Central memory CD8-positive, alpha-beta T cell (primary cell): ENCODE measurements around the gene ASB6.

ENCODE experiments used
- ATAC-seq: fragments of 150-1000 bp; cut with Tn5 transposase; replicated peaks from 2 replicates; pipeline ENCODE4 v1.10.0; 2022; ENCODE audit warnings: mild to moderate bottlenecking, moderate FRiP score, moderate number of reproducible peaks; ENCODE audit not compliant: poor library complexity, severe bottlenecking; ENCODE audit errors: extremely low read depth
- DNase-seq, 2 donors: peaks; one replicate each; pipeline ENCODE4 v3.0.0; 2021; ENCODE audit warnings: low spot score in 2 of 2
- H3K27ac Mint-ChIP-seq: one replicate; pipeline ENCODE4 v1.8.0; 2022; ENCODE audit warnings: low read depth, mild to moderate bottlenecking, moderate library complexity, mixed read lengths
- H3K27me3 Mint-ChIP-seq: one replicate; pipeline ENCODE4 v1.8.0; 2022; ENCODE audit warnings: mixed read lengths
- H3K36me3 Mint-ChIP-seq: one replicate; pipeline ENCODE4 v1.8.0; 2022; ENCODE audit warnings: mild to moderate bottlenecking, moderate library complexity, mixed read lengths; ENCODE audit not compliant: insufficient read depth
- H3K4me1 Mint-ChIP-seq: one replicate; pipeline ENCODE4 v1.8.0; 2022; ENCODE audit warnings: mixed read lengths
- H3K4me3 Mint-ChIP-seq: one replicate; pipeline ENCODE4 v1.8.0; 2022; ENCODE audit warnings: mild to moderate bottlenecking, moderate library complexity, mixed read lengths
- H3K9me3 Mint-ChIP-seq: one replicate; pipeline ENCODE4 v1.8.0; 2022; ENCODE audit warnings: mixed read lengths

ASB6 gene

GRCh38 chr9:129676287-129676686, 34.3 kb upstream of the ASB6 start:
- H3K4me3 Mint-ChIP-seq, result no peak overlapping the region
- ATAC-seq (no peak), DNase-seq (no peak)
- H3K27me3 Mint-ChIP-seq, result peaks cover 60% of the 10 kb centered on the region
- no peaks in the 10 kb centered on the region for H3K9me3 Mint-ChIP-seq
- H3K4me1 Mint-ChIP-seq, result no peaks in the 10 kb centered on the region
- H3K36me3 Mint-ChIP-seq, result no peaks in the 10 kb centered on the region
- H3K27ac Mint-ChIP-seq, result no peak overlapping the region

GRCh38 chr9:129675620-129676019, 33.7 kb upstream of the ASB6 start:
- no peaks in the 10 kb centered on the region for H3K4me1 Mint-ChIP-seq
- H3K4me3 Mint-ChIP-seq, result no peak overlapping the region
- DNase-seq, result no peak
- ATAC-seq, result no peak
- H3K27me3 Mint-ChIP-seq, result peaks cover 55% of the 10 kb centered on the region
- no peaks in the 10 kb centered on the region for H3K36me3 Mint-ChIP-seq
- no peak overlapping the region for H3K27ac Mint-ChIP-seq
- no peaks in the 10 kb centered on the region for H3K9me3 Mint-ChIP-seq

- H3K4me1 Mint-ChIP-seq, result no peaks in the 10 kb centered on the region
- H3K9me3 Mint-ChIP-seq, result no peaks in the 10 kb centered on the region
- H3K27ac Mint-ChIP-seq, result no peak overlapping the region
- DNase-seq (no peak), ATAC-seq (no peak)
- peaks cover 1% of the 10 kb centered on the region for H3K36me3 Mint-ChIP-seq
- peaks cover 59% of the 10 kb centered on the region for H3K27me3 Mint-ChIP-seq
- H3K4me3 Mint-ChIP-seq, result no peak overlapping the region
Observed at GRCh38 chr9:129674229-129674628, 32.3 kb upstream of the ASB6 start.

GRCh38 chr9:129673602-129674001, 31.7 kb upstream of the ASB6 start:
- Mint-ChIP-seq H3K36me3 (peaks cover 3% of the 10 kb centered on the region), H3K9me3 (no peaks in the 10 kb centered on the region), H3K27me3 (peaks cover 59% of the 10 kb centered on the region), H3K27ac (no peak overlapping the region), H3K4me3 (no peak overlapping the region), H3K4me1 (no peaks in the 10 kb centered on the region)
- ATAC-seq (no peak), DNase-seq (no peak)

- Mint-ChIP-seq H3K27me3 (peaks cover 57% of the 10 kb centered on the region), H3K27ac (no peak overlapping the region), H3K9me3 (no peaks in the 10 kb centered on the region), H3K36me3 (peaks cover 3% of the 10 kb centered on the region), H3K4me1 (no peaks in the 10 kb centered on the region), H3K4me3 (no peak overlapping the region)
- DNase-seq (no peak), ATAC-seq (no peak)
Observed at GRCh38 chr9:129672702-129673101, 30.8 kb upstream of the ASB6 start.

GRCh38 chr9:129671519-129671918, 29.6 kb upstream of the ASB6 start:
- no peak overlapping the region for H3K4me3 Mint-ChIP-seq
- DNase-seq, result no peak
- H3K36me3 Mint-ChIP-seq, result peaks cover 3% of the 10 kb centered on the region
- peaks cover 54% of the 10 kb centered on the region for H3K27me3 Mint-ChIP-seq
- no peak overlapping the region for H3K27ac Mint-ChIP-seq
- no peaks in the 10 kb centered on the region for H3K9me3 Mint-ChIP-seq
- no peaks in the 10 kb centered on the region for H3K4me1 Mint-ChIP-seq
- ATAC-seq, result no peak

GRCh38 chr9:129671065-129671464, 29.1 kb upstream of the ASB6 start:
- H3K27me3 Mint-ChIP-seq, result peaks cover 49% of the 10 kb centered on the region
- no peak overlapping the region for H3K27ac Mint-ChIP-seq
- H3K4me1 Mint-ChIP-seq, result no peaks in the 10 kb centered on the region
- H3K4me3 Mint-ChIP-seq, result no peak overlapping the region
- H3K9me3 Mint-ChIP-seq, result no peaks in the 10 kb centered on the region
- ATAC-seq (no peak), DNase-seq (no peak)
- peaks cover 3% of the 10 kb centered on the region for H3K36me3 Mint-ChIP-seq

- DNase-seq (no peak), ATAC-seq (no peak)
- Mint-ChIP-seq H3K27me3 (peaks cover 48% of the 10 kb centered on the region), H3K36me3 (peaks cover 3% of the 10 kb centered on the region), H3K4me1 (peaks cover 2% of the 10 kb centered on the region), H3K27ac (no peak overlapping the region), H3K9me3 (no peaks in the 10 kb centered on the region), H3K4me3 (no peak overlapping the region)
Observed at GRCh38 chr9:129669946-129670345, 28.0 kb upstream of the ASB6 start.

- Mint-ChIP-seq H3K27me3 (peaks cover 55% of the 10 kb centered on the region), H3K4me3 (no peak overlapping the region), H3K4me1 (peaks cover 5% of the 10 kb centered on the region), H3K27ac (no peak overlapping the region), H3K9me3 (no peaks in the 10 kb centered on the region), H3K36me3 (peaks cover 4% of the 10 kb centered on the region)
- DNase-seq, result no peak
- no peak for ATAC-seq
Observed at GRCh38 chr9:129669141-129669718, 27.3 kb upstream of the ASB6 start.

GRCh38 chr9:129667850-129668249, 25.9 kb upstream of the ASB6 start:
- Mint-ChIP-seq H3K4me1 (peaks cover 5% of the 10 kb centered on the region), H3K4me3 (no peak overlapping the region), H3K36me3 (peaks cover 5% of the 10 kb centered on the region), H3K27ac (no peak overlapping the region), H3K9me3 (no peaks in the 10 kb centered on the region), H3K27me3 (peaks cover 51% of the 10 kb centered on the region)
- ATAC-seq (no peak), DNase-seq (no peak)

- H3K27me3 Mint-ChIP-seq, result peaks cover 47% of the 10 kb centered on the region
- DNase-seq (no peak), ATAC-seq (no peak)
- no peak overlapping the region for H3K27ac Mint-ChIP-seq
- peaks cover 5% of the 10 kb centered on the region for H3K36me3 Mint-ChIP-seq
- peaks cover 5% of the 10 kb centered on the region for H3K4me1 Mint-ChIP-seq
- H3K4me3 Mint-ChIP-seq, result no peak overlapping the region
- H3K9me3 Mint-ChIP-seq, result no peaks in the 10 kb centered on the region
Observed at GRCh38 chr9:129667378-129667777, 25.4 kb upstream of the ASB6 start.

- H3K4me3 Mint-ChIP-seq, result no peak overlapping the region
- no peaks in the 10 kb centered on the region for H3K9me3 Mint-ChIP-seq
- no peak overlapping the region for H3K27ac Mint-ChIP-seq
- H3K4me1 Mint-ChIP-seq, result peaks cover 5% of the 10 kb centered on the region
- ATAC-seq (no peak), DNase-seq (no peak)
- peaks cover 42% of the 10 kb centered on the region for H3K27me3 Mint-ChIP-seq
- H3K36me3 Mint-ChIP-seq, result peaks cover 5% of the 10 kb centered on the region
Observed at GRCh38 chr9:129666575-129666974, 24.6 kb upstream of the ASB6 start.

- H3K4me3 Mint-ChIP-seq, result peak overlapping the region; percentile 80
- ATAC-seq, result no peak
Observed at GRCh38 chr9:129665814-129666520, 24.0 kb upstream of the ASB6 start.

More at GRCh38 chr9:129665814-129666520, 24.0 kb upstream of the ASB6 start:
- no peak for DNase-seq
- H3K36me3 Mint-ChIP-seq, result peaks cover 6% of the 10 kb centered on the region
- peaks cover 5% of the 10 kb centered on the region for H3K4me1 Mint-ChIP-seq
- no peaks in the 10 kb centered on the region for H3K9me3 Mint-ChIP-seq
- H3K27me3 Mint-ChIP-seq, result peaks cover 42% of the 10 kb centered on the region
- H3K27ac Mint-ChIP-seq, result no peak overlapping the region
